ENCODE measurements around the gene APBB2. TPM values are rescaled to one million over a fixed set of nuclear protein-coding genes. Genes with fewer than 3 reads are reported as not detected.
"Not testable (repeated sequence)": the region's sequence is repeated elsewhere in the genome, so short reads cannot be mapped to it uniquely, and the experiment has no call there.

APBB2 gene
- total RNA-seq, 4 donors from 2014 or later: 12.2 to 29.2 (median 20.1) TPM

GRCh38 chr4:41156574-41156973 lies 57.8 kb downstream of the APBB2 start:
- no peaks in the 10 kb centered on the region for H3K9me3 ChIP-seq
- H3K4me3 ChIP-seq: no peak overlapping the region
- intact Hi-C loops (cut with DNase I): no loop called here
- TF ChIP-seq CTCF (IDR thresholded peaks at IDR 0.05) (no peak), POLR2A (IDR thresholded peaks at IDR 0.05) (no peak)
- H3K27ac ChIP-seq: no peak overlapping the region
- DNase-seq: no peak
- WGBS, 2 donors: 34 to 36% methylated on average over 7 to 10 of the region's 10 CpGs
- peaks cover 0 to 55% (median 7%) of the 10 kb centered on the region in 3 donors for H3K4me1 ChIP-seq
- no peaks in the 10 kb centered on the region for H3K27me3 ChIP-seq
- H3K36me3 ChIP-seq: no peaks in the 10 kb centered on the region

GRCh38 chr4:41155194-41155830 lies 59.0 kb downstream of the APBB2 start:
- Histone ChIP-seq H3K4me1 (peaks cover 0 to 49% (median 7%) of the 10 kb centered on the region in 3 donors), H3K27me3 (no peaks in the 10 kb centered on the region), H3K9me3 (no peaks in the 10 kb centered on the region), H3K27ac (peak overlapping the region in 2 of 4 donors; percentile 26 to 28), H3K36me3 (no peaks in the 10 kb centered on the region), H3K4me3 (no peak overlapping the region)
- TF ChIP-seq POLR2A (IDR thresholded peaks at IDR 0.05) (no peak), CTCF (IDR thresholded peaks at IDR 0.05) (no peak)
- no peak for DNase-seq
- intact Hi-C loops (cut with DNase I): no loop called here
- 67 to 74% methylated on average over 5 of the region's 5 CpGs for whole genome bisulfite sequencing, 2 donors

GRCh38 chr4:41154814-41155177 lies 59.5 kb downstream of the APBB2 start:
- no peaks in the 10 kb centered on the region for H3K9me3 ChIP-seq
- TF ChIP-seq POLR2A (IDR thresholded peaks at IDR 0.05): no peak
- no peak for DNase-seq
- intact Hi-C loops (cut with DNase I): no loop called here
- WGBS, 2 donors: 68 to 75% methylated on average over 5 of the region's 5 CpGs
- H3K4me3 ChIP-seq: no peak overlapping the region
- H3K27ac ChIP-seq: peak overlapping the region in 2 of 4 donors; percentile 5 to 26
- peaks cover 0 to 44% (median 3%) of the 10 kb centered on the region in 3 donors for H3K4me1 ChIP-seq
- no peaks in the 10 kb centered on the region for H3K27me3 ChIP-seq
- H3K36me3 ChIP-seq: no peaks in the 10 kb centered on the region

- DNase-seq: no peak
- Histone ChIP-seq H3K4me1 (peaks cover 0 to 41% (median 3%) of the 10 kb centered on the region in 3 donors), H3K4me3 (no peak overlapping the region), H3K27ac (peak overlapping the region in 2 of 4 donors; percentile 5 to 26), H3K27me3 (no peaks in the 10 kb centered on the region), H3K36me3 (no peaks in the 10 kb centered on the region), H3K9me3 (no peaks in the 10 kb centered on the region)
- WGBS, 2 donors: 79 to 85% methylated on average over 6 of the region's 6 CpGs
- intact Hi-C loops (cut with DNase I): no loop called here
- TF ChIP-seq POLR2A (IDR thresholded peaks at IDR 0.05) (no peak), CTCF (IDR thresholded peaks at IDR 0.05) (no peak)
Measured at GRCh38 chr4:41154010-41154813, 60.1 kb downstream of the APBB2 start.

- intact Hi-C loops (cut with DNase I): no loop called here
- no peak for DNase-seq
- TF ChIP-seq CTCF (IDR thresholded peaks at IDR 0.05) (no peak), POLR2A (IDR thresholded peaks at IDR 0.05) (no peak)
- Histone ChIP-seq H3K4me1 (peaks cover 0 to 32% (median 19%) of the 10 kb centered on the region in 3 donors), H3K9me3 (no peaks in the 10 kb centered on the region), H3K36me3 (no peaks in the 10 kb centered on the region), H3K4me3 (no peak overlapping the region), H3K27ac (no peak overlapping the region), H3K27me3 (no peaks in the 10 kb centered on the region)
- 70 to 88% methylated on average over 2 of the region's 2 CpGs for WGBS, 2 donors
Measured at GRCh38 chr4:41150401-41150800, 63.9 kb downstream of the APBB2 start.

- H3K9me3 ChIP-seq; H3K36me3 ChIP-seq; H3K4me3 ChIP-seq; H3K27me3 ChIP-seq; DNase-seq; intact Hi-C loops (cut with DNase I); H3K27ac ChIP-seq: not testable (repeated sequence)
- peaks cover 0 to 36% (median 26%) of the 10 kb centered on the region in 3 donors for H3K4me1 ChIP-seq
- WGBS, 2 donors: 72 to 78% methylated on average over 4 of the region's 4 CpGs
Measured at GRCh38 chr4:41149568-41149967, 64.8 kb downstream of the APBB2 start.
